Activated T-cell treated with anti-CD3 and anti-CD28 coated beads for 4 hours (primary cell): ENCODE measurements around the gene RCAN3.
"Not testable (repeated sequence)": the region's sequence is repeated elsewhere in the genome, so short reads cannot be mapped to it uniquely, and the experiment has no call there.

ENCODE experiments used
- DNase-seq: peaks from one replicate; pipeline ENCODE4 v3.0.0-alpha.2; 2020

Gene RCAN3

DNA sequence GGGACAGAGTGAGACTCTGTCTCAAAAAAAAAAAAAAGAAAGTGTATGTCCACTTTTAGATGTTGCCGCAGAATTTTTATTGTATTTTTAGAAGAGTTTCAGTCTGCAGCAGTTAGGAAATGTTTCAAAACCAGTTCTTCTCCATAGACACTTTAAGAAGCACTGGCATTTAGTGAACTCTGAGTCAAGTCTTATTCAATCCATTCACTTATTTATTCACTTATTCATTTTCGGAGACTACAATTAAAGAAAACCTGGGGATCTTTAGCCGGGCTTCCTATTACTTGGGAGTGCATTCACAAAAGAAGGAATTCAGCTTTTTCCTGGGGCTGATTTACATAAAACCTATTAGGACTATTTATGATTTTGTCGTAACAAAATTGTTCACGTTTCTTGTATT, 12.3 kb downstream of the RCAN3 start:
- no peak for DNase-seq

DNA sequence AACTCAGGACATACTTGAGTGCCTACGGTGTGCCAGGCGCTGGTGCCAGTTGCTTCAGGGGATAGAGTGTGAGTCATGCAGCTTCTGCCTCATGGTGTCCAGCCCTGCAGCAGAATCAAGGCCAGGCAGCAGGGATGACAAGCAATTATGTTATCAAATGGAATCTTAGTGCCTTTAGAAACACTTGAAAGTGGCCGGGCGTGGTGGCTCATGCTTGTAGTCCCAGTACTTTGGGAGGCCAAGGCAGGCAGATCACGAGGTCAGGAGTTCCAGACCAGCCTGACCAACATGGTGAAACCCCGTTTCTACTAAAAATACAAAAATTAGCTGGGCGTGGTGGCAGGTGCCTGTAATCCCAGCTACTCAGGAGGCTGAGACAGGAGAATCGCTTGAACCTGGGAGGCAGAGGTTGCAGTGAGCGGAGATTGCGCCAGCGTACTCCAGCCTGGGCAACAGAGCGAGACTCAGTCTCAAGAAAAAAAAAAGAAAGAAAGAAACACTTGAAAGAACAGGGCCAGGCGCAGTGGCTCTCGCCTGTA, 13.1 kb downstream of the RCAN3 start:
- not testable (repeated sequence) for DNase-seq

DNA sequence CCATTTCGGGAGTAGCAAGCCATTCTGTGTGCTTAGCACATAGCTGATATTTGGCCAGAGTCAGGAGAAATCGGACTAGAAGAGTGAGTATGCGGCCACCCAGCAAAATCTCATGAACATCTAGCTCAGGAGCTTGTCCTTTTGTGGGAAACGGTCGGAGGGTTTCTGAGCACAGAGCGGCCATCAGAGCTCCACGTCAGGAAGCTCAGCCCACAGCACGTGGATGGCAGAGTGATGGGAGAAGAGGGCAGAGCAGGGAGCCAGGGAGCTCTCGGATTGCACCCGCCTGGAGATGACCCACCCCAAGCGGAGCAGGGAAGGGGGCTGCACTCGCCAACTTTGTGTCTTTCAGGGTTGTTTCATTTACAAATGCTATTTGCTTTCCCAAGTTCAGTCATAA, 13.9 kb downstream of the RCAN3 start:
- DNase-seq: no peak

DNA sequence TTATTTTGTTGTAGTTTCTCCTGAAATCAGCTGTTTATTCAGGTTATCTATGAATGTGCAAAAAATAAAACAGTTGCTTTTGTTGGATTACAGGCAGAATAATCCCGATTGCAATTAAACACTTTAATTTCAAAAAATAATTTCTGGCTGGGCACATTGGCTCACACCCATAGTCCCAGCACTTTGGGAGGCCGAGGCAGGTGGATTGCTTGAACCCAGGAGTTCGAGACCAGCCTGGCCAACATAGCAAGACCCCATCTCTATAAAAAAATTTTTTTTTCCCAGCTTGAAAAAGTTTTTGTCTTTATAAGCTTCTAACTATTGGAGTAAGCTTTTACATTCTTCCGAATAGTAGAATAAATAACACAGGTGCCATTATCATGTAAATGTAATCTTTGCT, 15.3 kb downstream of the RCAN3 start:
- DNase-seq: no peak

DNA sequence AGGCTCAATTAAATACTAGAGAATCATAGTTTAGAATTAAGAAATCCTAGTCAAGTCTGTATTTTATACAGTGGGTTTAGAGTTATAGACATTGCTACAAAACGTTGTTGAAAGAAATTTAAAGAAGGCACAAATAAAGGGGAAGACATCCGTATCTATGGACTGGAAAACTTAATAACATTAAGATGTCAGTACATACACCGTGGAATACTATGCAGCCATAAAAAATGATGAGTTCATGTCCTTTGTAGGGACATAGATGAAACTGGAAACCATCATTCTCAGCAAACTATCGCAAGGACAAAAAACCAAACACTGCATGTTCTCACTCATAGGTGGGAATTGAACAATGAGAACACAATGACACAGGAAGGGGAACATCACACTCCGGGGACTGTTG, 17.6 kb downstream of the RCAN3 start:
- DNase-seq: not testable (repeated sequence)

DNA sequence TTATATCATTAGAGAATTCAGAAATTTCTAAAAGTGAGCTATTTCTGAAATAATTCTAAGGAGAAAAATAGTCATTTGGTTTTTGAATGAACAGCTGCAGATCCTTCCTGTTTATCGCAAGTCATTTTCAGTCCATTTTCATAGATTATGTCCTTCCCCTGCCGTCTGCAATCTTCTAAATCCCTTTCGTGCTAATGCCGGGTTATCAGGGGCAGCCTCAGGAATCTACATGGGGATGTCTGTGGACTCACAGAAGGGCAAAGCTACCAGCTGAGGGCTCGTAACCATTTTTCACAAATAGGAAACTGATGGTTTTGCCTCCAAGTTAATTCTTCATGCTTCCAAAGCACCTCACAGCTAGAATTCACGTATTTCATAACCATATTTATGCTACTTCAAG, 23.0 kb downstream of the RCAN3 start:
- DNase-seq: no peak

DNA sequence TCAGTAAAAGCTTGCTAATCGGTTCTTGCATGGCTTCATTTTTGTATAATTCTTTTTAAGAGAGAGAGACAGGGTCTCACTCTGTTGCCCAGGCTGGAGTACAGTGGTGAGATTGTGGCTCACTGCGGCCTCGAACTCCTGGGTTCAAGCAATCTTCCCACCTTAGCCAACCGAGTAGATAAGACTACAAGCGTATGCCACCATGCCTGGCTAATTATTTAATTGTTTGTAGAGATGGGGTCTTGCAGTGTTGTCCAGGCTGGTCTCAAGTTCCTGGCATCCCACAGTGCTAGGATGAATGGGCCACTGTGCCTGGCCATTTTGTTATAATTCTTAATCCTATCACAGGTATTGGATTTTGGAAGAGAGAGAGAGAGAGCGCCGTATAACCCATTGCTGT, 23.4 kb downstream of the RCAN3 start:
- DNase-seq: no peak

DNA sequence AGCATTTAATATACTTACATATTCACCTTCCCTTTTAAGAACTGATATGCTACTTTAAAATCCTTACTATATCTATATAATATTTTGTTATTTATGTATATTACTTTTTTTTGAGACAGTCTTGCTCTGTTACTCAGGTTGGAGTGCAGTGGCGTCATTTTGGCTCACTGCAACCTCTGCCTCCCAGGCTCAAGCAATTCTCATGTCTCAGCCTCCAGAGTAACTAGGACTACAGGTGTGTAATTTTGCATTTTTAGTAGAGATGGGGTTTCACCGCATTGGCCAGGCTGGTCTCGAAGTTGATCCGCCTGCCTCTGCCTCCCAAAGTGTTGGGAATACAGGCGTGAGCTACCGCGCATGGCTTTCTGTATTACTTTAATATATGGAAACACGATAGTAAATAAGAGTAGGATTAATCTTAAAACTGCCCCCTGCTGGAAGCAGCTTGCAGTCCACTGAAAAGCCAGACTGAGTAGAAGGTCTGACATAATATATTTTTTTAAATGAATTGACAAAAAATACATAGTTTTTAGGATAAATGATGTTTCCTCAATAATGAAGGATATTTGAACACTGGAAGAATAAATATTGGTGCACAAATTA, 24.4 kb downstream of the RCAN3 start:
- peak; percentile 35 for DNase-seq

DNA sequence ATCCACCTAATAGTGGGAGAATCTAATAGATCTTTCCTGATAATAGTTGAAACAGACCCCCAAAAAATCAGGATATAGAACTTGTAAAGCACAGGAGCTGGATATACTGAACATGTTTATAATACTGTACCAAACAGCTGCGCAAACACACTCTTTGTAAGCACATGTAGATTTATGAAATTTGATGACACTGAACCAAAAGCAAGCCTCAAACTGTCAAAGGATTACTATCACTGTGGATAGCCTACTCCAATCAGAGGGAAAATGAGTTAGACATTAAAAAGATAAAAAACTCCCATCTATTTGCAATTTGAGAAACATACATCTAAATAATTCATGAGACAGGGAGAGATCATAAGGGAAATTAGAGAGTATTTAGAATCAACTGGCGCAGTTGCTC, 26.1 kb downstream of the RCAN3 start:
- DNase-seq: no peak

DNA sequence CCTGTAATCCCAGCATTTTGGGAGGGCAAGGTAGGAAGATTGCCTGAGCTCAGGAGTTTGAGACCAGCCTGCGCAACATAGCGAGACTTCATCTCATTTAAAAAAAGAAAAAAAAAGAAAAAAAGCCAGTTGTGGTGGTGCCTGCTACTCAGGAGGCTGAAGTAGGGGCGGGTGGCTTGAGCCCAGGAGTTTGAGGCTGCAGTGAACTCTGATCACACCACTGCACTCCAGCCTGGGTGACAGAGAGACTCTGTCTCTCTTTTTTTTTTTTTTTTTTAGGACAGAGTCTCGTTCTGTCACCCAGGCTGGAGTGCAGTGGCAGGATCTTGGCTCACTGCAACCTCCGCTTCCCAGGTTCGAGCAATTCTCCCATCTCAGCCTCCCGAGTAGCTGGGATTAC, 26.7 kb downstream of the RCAN3 start:
- DNase-seq: not testable (repeated sequence)

DNA sequence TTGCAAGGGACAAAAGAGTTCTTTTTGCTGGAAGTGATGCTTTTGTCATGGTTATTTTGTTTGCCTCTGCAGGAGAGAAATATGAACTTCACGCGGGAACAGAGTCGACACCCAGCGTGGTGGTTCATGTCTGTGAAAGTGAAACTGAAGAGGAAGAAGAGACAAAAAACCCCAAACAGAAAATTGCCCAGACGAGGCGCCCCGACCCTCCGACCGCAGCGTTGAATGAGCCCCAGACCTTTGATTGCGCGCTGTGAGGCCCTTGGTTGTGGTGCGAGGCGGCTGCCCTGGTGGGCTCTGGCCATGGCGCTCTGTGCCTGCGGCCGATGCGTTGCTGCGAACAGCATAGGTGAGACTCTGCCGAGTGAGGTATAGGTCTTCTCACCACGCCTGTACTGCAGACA, 32.4 kb downstream of the RCAN3 start:
- DNase-seq: peak; percentile 50

DNA sequence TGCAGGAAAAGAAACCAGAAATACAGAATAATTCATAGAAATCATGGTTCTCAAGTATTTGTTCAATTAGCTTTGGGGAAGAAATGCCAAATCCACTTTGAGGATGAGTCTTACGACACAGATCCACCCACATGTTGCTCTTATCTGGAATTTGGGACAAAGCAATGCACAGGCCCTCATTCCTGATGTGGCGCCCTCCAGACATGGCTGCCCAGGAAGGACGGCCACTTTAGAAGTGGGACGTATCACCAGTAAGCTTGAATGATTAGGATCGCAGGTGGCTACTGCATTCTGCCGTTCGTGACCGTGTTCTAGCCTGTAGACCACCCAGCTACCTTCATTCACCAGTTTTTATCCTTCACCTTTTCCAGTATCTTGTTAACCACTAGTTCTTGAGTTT, 33.1 kb downstream of the RCAN3 start:
- DNase-seq: no peak

DNA sequence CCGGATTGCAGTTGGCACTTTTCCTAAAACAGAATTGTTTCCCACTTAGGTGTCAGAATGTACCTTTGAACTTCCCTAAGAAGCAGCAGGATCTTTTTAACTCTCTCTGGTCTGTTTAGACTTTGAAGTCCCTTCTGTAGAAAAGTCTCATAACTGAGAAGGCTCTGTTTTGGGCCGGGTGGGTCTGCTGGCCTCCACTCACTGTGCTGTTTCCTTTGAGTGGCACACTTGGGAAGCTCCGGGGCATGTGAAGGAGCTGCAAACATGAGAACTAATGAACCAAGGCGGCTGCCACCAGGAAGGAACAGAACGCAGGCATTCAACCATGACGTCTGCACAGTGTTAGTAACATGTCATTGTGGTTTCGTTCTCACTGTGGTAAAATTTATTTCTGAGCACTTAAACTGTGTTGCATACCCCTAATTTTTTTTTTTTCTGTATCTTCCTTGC, 33.8 kb downstream of the RCAN3 start:
- DNase-seq: peak; percentile 49

DNA sequence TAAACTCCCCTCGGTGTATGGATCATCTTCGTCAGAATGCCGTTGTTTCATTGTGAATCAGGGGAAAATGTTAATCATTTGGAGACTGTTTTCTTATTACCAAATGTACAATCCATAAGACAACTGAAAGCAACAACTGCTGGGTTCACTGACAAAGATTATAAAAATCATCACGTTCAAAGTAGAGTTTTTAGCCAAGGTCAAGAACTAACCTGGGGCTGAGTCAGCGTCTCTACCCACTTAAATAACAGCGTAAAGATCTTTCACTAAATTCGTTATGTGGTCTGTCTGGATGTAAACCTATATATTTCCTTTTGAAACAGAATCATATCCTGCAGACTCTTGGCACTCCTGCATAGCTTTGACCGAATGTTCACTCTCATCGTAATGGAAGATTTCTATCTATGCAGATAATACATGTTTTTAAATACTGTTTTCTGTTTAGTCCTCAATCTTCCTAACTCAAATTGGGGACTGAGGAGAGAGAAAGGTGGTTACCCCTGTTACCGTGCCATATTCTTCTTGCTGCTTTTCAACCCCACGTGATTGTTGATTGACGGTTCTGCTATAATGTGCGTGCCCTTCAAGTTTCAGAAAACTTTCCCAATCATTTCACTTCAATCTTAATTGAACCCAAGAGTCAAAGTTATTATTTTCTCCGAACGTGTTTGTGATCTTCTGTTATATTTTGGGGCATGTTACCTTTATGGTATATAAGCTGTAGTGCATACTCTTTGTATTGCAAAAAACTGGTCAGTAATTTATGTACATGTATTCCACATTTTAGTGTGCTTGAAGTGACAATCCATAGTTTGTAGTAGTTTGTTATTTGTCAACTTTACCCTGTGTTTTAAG, 37.6 kb downstream of the RCAN3 start:
- DNase-seq: no peak

DNA sequence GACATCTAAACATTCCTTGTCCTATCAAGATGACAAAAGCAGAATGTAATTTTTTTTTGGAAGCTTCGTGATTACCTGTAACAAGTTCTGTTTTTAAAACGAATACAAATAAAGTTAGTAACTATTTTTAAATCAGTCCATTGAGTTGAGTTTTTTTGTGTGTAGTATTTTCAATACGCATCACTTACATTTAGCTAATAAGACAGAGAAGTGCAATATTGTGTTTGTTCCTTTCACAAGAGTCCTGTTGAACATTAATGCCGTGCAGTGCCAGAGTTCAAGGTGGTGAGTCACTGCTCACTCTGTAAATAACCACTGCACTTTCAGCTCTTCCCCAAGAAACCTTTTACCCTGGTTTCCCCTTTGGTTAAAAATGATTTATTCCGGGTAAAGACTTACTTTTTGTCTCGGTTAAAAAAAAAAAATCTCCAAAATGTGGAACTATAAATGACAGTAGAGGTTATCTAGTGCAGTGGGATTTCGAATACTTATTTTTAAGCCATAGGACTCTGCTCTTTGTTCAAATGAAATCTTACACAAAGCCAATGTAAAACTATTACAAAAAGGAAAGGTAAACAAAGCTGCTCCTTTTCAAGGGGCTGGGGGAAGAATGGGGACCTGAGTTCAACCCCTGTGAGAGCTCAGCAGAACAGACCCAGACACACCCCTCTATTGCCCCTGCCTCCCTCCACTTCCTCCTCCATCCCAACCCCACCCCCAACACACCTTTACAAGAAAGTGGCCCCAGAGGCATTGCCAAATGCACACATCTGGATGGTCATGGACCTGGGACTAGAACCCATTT, 38.5 kb downstream of the RCAN3 start:
- DNase-seq: no peak

DNA sequence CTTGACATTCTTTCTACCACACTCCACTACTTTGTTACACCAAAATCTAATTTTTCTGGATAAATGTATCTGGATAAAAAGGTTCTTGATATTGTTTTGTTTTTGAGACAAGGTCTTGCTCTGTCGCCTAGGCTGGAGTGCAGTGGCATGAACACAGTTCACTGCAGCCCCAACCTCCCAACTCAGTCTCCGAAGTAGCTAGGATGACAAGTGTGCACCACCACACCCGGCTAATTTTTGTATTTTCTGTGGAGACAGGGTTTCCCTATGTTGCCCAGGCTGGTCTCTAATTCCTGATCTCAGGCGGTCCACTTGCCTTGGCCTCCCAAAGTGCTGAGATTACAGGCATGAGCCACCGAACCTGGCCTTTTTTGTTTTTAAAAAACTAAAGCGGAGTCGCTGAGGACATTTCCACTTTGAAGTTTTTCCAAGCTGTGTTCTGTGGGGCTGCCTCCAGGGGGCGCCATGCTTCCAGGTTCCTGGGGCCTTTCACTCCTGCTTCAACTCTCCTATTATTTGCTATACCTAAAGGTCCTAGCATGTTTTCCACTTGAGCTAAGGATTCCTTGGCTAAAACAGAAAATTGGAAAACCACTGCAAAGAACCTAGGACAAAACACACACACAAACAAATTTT, 39.2 kb downstream of the RCAN3 start:
- no peak for DNase-seq

DNA sequence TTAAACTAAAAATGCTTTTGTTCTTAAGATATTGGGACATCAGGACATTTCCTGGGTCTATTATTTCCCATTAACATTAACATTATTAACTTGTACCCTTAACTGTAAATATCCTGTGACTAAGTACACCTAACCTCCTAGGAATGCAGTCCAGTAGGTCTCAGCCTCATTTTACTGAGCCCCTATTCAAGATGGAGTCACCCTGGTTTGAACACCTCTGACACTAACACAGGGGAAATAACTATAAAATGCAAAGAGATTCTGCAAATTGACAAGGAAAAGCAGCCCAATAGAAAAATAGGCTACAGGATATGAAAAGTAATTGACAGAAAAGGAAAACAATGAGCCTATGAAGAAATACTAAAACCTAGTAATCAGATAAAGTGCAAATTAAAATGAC, 41.6 kb downstream of the RCAN3 start:
- DNase-seq: no peak

DNA sequence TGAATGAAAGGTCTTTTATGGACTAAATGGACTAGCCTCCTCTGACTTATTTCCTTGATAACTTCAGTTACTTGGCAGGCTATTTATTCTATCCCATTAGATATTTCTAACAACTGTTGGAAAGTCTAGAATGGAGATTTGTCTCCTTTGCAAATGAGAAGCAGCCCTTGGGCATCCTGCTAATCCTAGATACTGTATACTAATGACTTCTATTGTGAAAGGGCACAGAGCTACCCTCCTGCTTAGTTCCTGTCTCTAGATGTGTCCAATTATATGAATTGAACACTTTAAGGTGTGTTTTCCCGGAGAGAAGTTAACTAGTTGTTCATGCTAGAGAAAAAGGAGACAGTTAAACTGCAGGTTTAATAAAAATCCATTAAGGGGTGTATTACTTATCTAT, 43.0 kb downstream of the RCAN3 start:
- no peak for DNase-seq

DNA sequence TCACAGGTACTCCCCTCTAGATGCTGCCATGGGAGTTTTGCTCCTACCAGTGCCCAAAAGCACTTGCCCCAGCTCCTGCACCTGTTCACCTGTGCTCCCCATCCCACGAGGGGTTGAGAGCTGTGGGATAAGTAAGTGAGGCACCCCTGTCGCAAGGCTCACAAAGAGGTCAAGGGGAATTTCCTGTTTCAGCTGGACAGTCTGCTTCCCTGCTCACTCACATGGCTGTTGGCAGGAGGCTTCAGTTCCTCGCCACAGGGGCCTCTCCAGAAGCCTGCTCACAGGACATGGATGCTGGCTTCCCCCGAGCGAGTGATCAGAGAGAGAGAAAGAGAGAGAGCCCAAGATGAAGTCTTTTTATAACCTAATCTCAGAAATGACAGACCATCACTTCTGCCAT, 44.6 kb downstream of the RCAN3 start:
- no peak for DNase-seq

DNA sequence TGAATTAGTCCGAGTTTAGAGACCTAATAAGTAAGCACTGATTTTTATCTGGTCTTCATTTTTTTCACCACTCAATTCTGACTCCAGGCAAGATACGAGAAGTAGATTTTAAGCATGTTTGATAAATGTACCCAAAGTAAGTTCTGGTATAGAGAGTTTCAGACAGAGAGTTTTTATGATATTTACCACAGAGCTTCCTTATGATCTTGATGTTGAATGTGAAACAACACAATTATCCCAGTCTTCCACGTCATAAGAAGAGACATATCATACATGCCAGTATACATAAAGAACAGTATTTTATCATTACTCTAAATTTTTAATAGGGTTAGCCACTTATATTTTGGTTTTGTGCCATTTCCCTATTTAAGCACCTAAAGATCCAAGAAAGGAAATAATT, 45.4 kb downstream of the RCAN3 start:
- DNase-seq: no peak

DNA sequence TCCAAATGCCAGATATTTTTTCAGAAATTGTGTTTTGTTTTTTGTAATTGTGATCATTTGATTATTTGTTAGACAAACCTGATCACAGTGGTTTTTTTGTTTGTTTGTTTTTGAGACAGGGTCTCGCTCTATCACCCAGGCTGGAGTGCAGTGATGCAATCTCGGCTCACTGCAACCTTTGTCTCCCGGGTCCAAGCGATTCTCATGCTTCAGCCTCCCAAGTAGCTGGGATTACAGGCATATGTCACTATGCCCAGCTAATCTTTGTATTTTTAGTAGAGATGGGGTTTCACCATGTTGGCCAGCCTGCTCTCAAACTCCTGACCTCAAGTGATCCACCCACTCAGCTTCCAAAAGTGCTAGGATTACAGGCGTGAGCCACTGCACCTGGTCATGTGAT, 46.6 kb downstream of the RCAN3 start:
- not testable (repeated sequence) for DNase-seq

DNA sequence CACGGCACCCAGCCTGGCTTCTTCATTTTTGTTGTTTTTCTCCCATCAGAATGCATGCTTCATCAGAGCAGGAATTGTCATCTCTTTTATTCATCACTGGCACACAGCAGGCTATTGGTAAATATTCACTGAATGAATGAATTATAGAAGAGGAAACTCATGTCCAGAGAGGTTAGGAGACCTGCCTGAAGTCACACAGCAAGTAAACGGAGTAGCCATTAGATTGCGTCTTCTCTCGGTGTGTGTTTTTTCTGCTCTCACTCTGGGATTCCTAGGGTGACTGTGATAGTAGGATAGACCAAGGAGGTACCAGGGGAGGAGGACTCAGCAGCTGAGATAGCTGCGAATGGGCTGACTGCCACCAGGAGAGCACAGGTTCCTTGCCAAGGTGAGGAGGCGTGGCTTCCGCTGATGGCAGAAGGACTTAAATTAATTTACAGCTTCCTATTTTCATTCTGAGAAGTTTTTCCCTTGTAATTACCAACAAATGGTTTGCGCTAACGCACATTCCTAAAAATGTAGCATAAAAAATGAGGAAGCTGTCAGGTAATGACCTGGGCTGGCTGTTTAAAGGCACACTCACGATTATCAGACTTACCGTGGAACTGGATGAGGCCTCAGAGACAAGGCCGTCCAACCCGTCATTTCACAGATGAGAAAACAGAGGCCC, 48.8 kb downstream of the RCAN3 start:
- no peak for DNase-seq
